Measurements from ENCODE around the gene NKX2-8. TPM values are rescaled to one million over a fixed set of nuclear protein-coding genes. Genes with fewer than 3 reads are reported as not detected.

The NKX2-8 gene
- not detected in 2 replicates for total RNA-seq (2012; rRNA removed)

- Histone ChIP-seq H3K9ac (ENCODE audit: low read depth, low read length) (no peak within 1 kb of the TSS), H3K4me3 (ENCODE audit: low read length) (peak within 1 kb of the TSS; percentile 68), H3K36me3 (ENCODE audit: insufficient read depth, low read length) (no peaks in the 10 kb centered on the region), H3K27me3 (ENCODE audit: control insufficient read depth, insufficient read depth, low read length) (peaks cover 91% of the 10 kb centered on the region), H3K4me1 (ENCODE audit: control insufficient read depth, insufficient read depth, low read length) (peaks cover 9% of the 10 kb centered on the region), H3K9me3 (replicated peaks; ENCODE audit: low read length) (no peaks in the 10 kb centered on the region), H3K4me2 (ENCODE audit: low read length) (peak within 1 kb of the TSS; percentile 94)
Observed at GRCh38 chr14:36582011-36582873, at the start of gene NKX2-8. Gene NKX2-8, minus strand, starts transcription at chr14:36582614. Its CDS starts 225 bp downstream, at chr14:36582389.

GRCh38 chr14:36627981-36628380 lies 45.6 kb upstream of the NKX2-8 start:
- Histone ChIP-seq H3K4me3 (ENCODE audit: low read length) (no peak overlapping the region), H3K4me1 (ENCODE audit: control insufficient read depth, insufficient read depth, low read length) (no peaks in the 10 kb centered on the region), H3K9me3 (replicated peaks; ENCODE audit: low read length) (no peaks in the 10 kb centered on the region), H3K9ac (ENCODE audit: low read depth, low read length) (no peak overlapping the region), H3K27me3 (ENCODE audit: control insufficient read depth, insufficient read depth, low read length) (peaks cover 20% of the 10 kb centered on the region), H3K36me3 (ENCODE audit: insufficient read depth, low read length) (no peaks in the 10 kb centered on the region), H3K4me2 (ENCODE audit: low read length) (no peak overlapping the region)

- Histone ChIP-seq H3K9ac (ENCODE audit: low read depth, low read length) (no peak overlapping the region), H3K4me1 (ENCODE audit: control insufficient read depth, insufficient read depth, low read length) (no peaks in the 10 kb centered on the region), H3K9me3 (replicated peaks; ENCODE audit: low read length) (no peaks in the 10 kb centered on the region)
Observed at GRCh38 chr14:36626151-36626550, 43.7 kb upstream of the NKX2-8 start.

GRCh38 chr14:36625436-36625835 lies 43.0 kb upstream of the NKX2-8 start:
- H3K36me3 ChIP-seq (ENCODE audit: insufficient read depth, low read length) = no peaks in the 10 kb centered on the region
- H3K27me3 ChIP-seq (ENCODE audit: control insufficient read depth, insufficient read depth, low read length) = peaks cover 21% of the 10 kb centered on the region
- H3K4me2 ChIP-seq (ENCODE audit: low read length) = no peak overlapping the region
- no peaks in the 10 kb centered on the region for H3K9me3 ChIP-seq (replicated peaks; ENCODE audit: low read length)
- no peaks in the 10 kb centered on the region for H3K4me1 ChIP-seq (ENCODE audit: control insufficient read depth, insufficient read depth, low read length)
- H3K9ac ChIP-seq (ENCODE audit: low read depth, low read length) = no peak overlapping the region
- no peak overlapping the region for H3K4me3 ChIP-seq (ENCODE audit: low read length)

More at GRCh38 chr14:36626151-36626550, 43.7 kb upstream of the NKX2-8 start:
- no peak overlapping the region for H3K4me3 ChIP-seq (ENCODE audit: low read length)
- H3K36me3 ChIP-seq (ENCODE audit: insufficient read depth, low read length) = no peaks in the 10 kb centered on the region
- peaks cover 24% of the 10 kb centered on the region for H3K27me3 ChIP-seq (ENCODE audit: control insufficient read depth, insufficient read depth, low read length)
- no peak overlapping the region for H3K4me2 ChIP-seq (ENCODE audit: low read length)

- Histone ChIP-seq H3K4me3 (ENCODE audit: low read length) (no peak overlapping the region), H3K9me3 (replicated peaks; ENCODE audit: low read length) (no peaks in the 10 kb centered on the region), H3K9ac (ENCODE audit: low read depth, low read length) (no peak overlapping the region), H3K27me3 (ENCODE audit: control insufficient read depth, insufficient read depth, low read length) (peaks cover 18% of the 10 kb centered on the region), H3K36me3 (ENCODE audit: insufficient read depth, low read length) (no peaks in the 10 kb centered on the region), H3K4me2 (ENCODE audit: low read length) (no peak overlapping the region), H3K4me1 (ENCODE audit: control insufficient read depth, insufficient read depth, low read length) (no peaks in the 10 kb centered on the region)
Observed at GRCh38 chr14:36625014-36625413, 42.6 kb upstream of the NKX2-8 start.

GRCh38 chr14:36619853-36620252 lies 37.4 kb upstream of the NKX2-8 start:
- H3K4me1 ChIP-seq (ENCODE audit: control insufficient read depth, insufficient read depth, low read length) = no peaks in the 10 kb centered on the region
- H3K27me3 ChIP-seq (ENCODE audit: control insufficient read depth, insufficient read depth, low read length) = peaks cover 19% of the 10 kb centered on the region
- no peak overlapping the region for H3K9ac ChIP-seq (ENCODE audit: low read depth, low read length)
- no peaks in the 10 kb centered on the region for H3K9me3 ChIP-seq (replicated peaks; ENCODE audit: low read length)
- no peak overlapping the region for H3K4me2 ChIP-seq (ENCODE audit: low read length)
- no peak overlapping the region for H3K4me3 ChIP-seq (ENCODE audit: low read length)
- no peaks in the 10 kb centered on the region for H3K36me3 ChIP-seq (ENCODE audit: insufficient read depth, low read length)

GRCh38 chr14:36619131-36619530 lies 36.7 kb upstream of the NKX2-8 start:
- H3K4me2 ChIP-seq (ENCODE audit: low read length) = no peak overlapping the region
- no peaks in the 10 kb centered on the region for H3K4me1 ChIP-seq (ENCODE audit: control insufficient read depth, insufficient read depth, low read length)
- no peak overlapping the region for H3K4me3 ChIP-seq (ENCODE audit: low read length)
- peaks cover 19% of the 10 kb centered on the region for H3K27me3 ChIP-seq (ENCODE audit: control insufficient read depth, insufficient read depth, low read length)
- H3K9me3 ChIP-seq (replicated peaks; ENCODE audit: low read length) = no peaks in the 10 kb centered on the region
- H3K9ac ChIP-seq (ENCODE audit: low read depth, low read length) = no peak overlapping the region
- no peaks in the 10 kb centered on the region for H3K36me3 ChIP-seq (ENCODE audit: insufficient read depth, low read length)

- no peaks in the 10 kb centered on the region for H3K9me3 ChIP-seq (replicated peaks; ENCODE audit: low read length)
Observed at GRCh38 chr14:36618641-36619040, 36.2 kb upstream of the NKX2-8 start.

GRCh38 chr14:36617824-36618223 lies 35.4 kb upstream of the NKX2-8 start:
- Histone ChIP-seq H3K36me3 (ENCODE audit: insufficient read depth, low read length) (no peaks in the 10 kb centered on the region), H3K27me3 (ENCODE audit: control insufficient read depth, insufficient read depth, low read length) (peaks cover 19% of the 10 kb centered on the region), H3K4me2 (ENCODE audit: low read length) (no peak overlapping the region), H3K4me1 (ENCODE audit: control insufficient read depth, insufficient read depth, low read length) (no peaks in the 10 kb centered on the region), H3K9me3 (replicated peaks; ENCODE audit: low read length) (no peaks in the 10 kb centered on the region), H3K4me3 (ENCODE audit: low read length) (no peak overlapping the region), H3K9ac (ENCODE audit: low read depth, low read length) (no peak overlapping the region)

More at GRCh38 chr14:36618641-36619040, 36.2 kb upstream of the NKX2-8 start:
- Histone ChIP-seq H3K36me3 (ENCODE audit: insufficient read depth, low read length) (no peaks in the 10 kb centered on the region), H3K4me2 (ENCODE audit: low read length) (no peak overlapping the region), H3K4me3 (ENCODE audit: low read length) (no peak overlapping the region), H3K4me1 (ENCODE audit: control insufficient read depth, insufficient read depth, low read length) (no peaks in the 10 kb centered on the region), H3K27me3 (ENCODE audit: control insufficient read depth, insufficient read depth, low read length) (peaks cover 19% of the 10 kb centered on the region), H3K9ac (ENCODE audit: low read depth, low read length) (no peak overlapping the region)

- Histone ChIP-seq H3K4me1 (ENCODE audit: control insufficient read depth, insufficient read depth, low read length) (no peaks in the 10 kb centered on the region), H3K4me2 (ENCODE audit: low read length) (no peak overlapping the region), H3K9ac (ENCODE audit: low read depth, low read length) (no peak overlapping the region), H3K9me3 (replicated peaks; ENCODE audit: low read length) (no peaks in the 10 kb centered on the region), H3K27me3 (ENCODE audit: control insufficient read depth, insufficient read depth, low read length) (peaks cover 37% of the 10 kb centered on the region), H3K36me3 (ENCODE audit: insufficient read depth, low read length) (no peaks in the 10 kb centered on the region), H3K4me3 (ENCODE audit: low read length) (no peak overlapping the region)
Observed at GRCh38 chr14:36605506-36605857, 23.1 kb upstream of the NKX2-8 start.

- H3K9me3 ChIP-seq (replicated peaks; ENCODE audit: low read length) = no peaks in the 10 kb centered on the region
- no peaks in the 10 kb centered on the region for H3K36me3 ChIP-seq (ENCODE audit: insufficient read depth, low read length)
- no peaks in the 10 kb centered on the region for H3K4me1 ChIP-seq (ENCODE audit: control insufficient read depth, insufficient read depth, low read length)
- H3K4me3 ChIP-seq (ENCODE audit: low read length) = no peak overlapping the region
- no peak overlapping the region for H3K9ac ChIP-seq (ENCODE audit: low read depth, low read length)
- H3K27me3 ChIP-seq (ENCODE audit: control insufficient read depth, insufficient read depth, low read length) = peaks cover 41% of the 10 kb centered on the region
- H3K4me2 ChIP-seq (ENCODE audit: low read length) = no peak overlapping the region
Observed at GRCh38 chr14:36604757-36605505, 22.5 kb upstream of the NKX2-8 start.

Data from skeletal muscle satellite cell (primary cell).